ENCODE data around the gene C6. TPM values are rescaled to one million over a fixed set of nuclear protein-coding genes. Genes with fewer than 3 reads are reported as not detected.

Gene C6
- total and polyA plus RNA-seq, 2 of the 8 experiments (the other 6 are each of a cell fraction or from before 2014, with no cell fraction given) = not detected

DNA sequence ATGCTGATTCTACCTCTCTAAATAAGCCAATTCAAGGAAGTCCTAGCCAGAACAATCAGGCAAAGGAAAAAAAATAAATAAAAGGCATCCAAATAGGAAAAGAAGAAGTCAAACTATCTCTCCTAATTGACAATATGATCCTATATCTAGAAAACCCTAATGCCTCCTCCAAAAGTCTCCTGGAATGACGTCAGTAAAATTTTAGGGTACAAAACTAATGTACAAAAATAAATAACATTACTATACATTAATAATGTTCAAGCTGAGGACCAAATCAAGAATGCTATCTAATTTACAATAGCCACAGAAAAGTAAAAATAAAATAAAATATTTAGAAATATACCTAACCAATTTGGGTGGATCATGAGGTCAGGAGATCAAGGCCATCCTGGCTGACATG lies 33.8 kb upstream of the C6 start (continued):
- TF ChIP-seq, protein P1, sequence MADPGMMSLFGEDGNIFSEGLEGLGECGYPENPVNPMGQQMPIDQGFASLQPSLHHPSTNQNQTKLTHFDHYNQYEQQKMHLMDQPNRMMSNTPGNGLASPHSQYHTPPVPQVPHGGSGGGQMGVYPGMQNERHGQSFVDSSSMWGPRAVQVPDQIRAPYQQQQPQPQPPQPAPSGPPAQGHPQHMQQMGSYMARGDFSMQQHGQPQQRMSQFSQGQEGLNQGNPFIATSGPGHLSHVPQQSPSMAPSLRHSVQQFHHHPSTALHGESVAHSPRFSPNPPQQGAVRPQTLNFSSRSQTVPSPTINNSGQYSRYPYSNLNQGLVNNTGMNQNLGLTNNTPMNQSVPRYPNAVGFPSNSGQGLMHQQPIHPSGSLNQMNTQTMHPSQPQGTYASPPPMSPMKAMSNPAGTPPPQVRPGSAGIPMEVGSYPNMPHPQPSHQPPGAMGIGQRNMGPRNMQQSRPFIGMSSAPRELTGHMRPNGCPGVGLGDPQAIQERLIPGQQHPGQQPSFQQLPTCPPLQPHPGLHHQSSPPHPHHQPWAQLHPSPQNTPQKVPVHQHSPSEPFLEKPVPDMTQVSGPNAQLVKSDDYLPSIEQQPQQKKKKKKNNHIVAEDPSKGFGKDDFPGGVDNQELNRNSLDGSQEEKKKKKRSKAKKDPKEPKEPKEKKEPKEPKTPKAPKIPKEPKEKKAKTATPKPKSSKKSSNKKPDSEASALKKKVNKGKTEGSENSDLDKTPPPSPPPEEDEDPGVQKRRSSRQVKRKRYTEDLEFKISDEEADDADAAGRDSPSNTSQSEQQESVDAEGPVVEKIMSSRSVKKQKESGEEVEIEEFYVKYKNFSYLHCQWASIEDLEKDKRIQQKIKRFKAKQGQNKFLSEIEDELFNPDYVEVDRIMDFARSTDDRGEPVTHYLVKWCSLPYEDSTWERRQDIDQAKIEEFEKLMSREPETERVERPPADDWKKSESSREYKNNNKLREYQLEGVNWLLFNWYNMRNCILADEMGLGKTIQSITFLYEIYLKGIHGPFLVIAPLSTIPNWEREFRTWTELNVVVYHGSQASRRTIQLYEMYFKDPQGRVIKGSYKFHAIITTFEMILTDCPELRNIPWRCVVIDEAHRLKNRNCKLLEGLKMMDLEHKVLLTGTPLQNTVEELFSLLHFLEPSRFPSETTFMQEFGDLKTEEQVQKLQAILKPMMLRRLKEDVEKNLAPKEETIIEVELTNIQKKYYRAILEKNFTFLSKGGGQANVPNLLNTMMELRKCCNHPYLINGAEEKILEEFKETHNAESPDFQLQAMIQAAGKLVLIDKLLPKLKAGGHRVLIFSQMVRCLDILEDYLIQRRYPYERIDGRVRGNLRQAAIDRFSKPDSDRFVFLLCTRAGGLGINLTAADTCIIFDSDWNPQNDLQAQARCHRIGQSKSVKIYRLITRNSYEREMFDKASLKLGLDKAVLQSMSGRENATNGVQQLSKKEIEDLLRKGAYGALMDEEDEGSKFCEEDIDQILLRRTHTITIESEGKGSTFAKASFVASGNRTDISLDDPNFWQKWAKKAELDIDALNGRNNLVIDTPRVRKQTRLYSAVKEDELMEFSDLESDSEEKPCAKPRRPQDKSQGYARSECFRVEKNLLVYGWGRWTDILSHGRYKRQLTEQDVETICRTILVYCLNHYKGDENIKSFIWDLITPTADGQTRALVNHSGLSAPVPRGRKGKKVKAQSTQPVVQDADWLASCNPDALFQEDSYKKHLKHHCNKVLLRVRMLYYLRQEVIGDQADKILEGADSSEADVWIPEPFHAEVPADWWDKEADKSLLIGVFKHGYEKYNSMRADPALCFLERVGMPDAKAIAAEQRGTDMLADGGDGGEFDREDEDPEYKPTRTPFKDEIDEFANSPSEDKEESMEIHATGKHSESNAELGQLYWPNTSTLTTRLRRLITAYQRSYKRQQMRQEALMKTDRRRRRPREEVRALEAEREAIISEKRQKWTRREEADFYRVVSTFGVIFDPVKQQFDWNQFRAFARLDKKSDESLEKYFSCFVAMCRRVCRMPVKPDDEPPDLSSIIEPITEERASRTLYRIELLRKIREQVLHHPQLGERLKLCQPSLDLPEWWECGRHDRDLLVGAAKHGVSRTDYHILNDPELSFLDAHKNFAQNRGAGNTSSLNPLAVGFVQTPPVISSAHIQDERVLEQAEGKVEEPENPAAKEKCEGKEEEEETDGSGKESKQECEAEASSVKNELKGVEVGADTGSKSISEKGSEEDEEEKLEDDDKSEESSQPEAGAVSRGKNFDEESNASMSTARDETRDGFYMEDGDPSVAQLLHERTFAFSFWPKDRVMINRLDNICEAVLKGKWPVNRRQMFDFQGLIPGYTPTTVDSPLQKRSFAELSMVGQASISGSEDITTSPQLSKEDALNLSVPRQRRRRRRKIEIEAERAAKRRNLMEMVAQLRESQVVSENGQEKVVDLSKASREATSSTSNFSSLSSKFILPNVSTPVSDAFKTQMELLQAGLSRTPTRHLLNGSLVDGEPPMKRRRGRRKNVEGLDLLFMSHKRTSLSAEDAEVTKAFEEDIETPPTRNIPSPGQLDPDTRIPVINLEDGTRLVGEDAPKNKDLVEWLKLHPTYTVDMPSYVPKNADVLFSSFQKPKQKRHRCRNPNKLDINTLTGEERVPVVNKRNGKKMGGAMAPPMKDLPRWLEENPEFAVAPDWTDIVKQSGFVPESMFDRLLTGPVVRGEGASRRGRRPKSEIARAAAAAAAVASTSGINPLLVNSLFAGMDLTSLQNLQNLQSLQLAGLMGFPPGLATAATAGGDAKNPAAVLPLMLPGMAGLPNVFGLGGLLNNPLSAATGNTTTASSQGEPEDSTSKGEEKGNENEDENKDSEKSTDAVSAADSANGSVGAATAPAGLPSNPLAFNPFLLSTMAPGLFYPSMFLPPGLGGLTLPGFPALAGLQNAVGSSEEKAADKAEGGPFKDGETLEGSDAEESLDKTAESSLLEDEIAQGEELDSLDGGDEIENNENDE (IDR thresholded peaks at IDR 0.05; ENCODE audit: insufficient replicate concordance, low read length) = no peak

Data from H1 (cell line).